HG03064 (cell line): ENCODE data around the gene BBS1.
A peak's percentile ranks its signal among the peaks of the same experiment; 100 is the strongest.
"Not testable (repeated sequence)": the region's sequence is repeated elsewhere in the genome, so short reads cannot be mapped to it uniquely, and the experiment has no call there.

Experiments used
- ATAC-seq: cut with Tn5 transposase; IDR thresholded peaks from one replicate; pipeline ENCODE4 v1.9.1; 2021; ENCODE audit warnings: low read depth; ENCODE audit not compliant: unreplicated experiment

BBS1 gene

DNA sequence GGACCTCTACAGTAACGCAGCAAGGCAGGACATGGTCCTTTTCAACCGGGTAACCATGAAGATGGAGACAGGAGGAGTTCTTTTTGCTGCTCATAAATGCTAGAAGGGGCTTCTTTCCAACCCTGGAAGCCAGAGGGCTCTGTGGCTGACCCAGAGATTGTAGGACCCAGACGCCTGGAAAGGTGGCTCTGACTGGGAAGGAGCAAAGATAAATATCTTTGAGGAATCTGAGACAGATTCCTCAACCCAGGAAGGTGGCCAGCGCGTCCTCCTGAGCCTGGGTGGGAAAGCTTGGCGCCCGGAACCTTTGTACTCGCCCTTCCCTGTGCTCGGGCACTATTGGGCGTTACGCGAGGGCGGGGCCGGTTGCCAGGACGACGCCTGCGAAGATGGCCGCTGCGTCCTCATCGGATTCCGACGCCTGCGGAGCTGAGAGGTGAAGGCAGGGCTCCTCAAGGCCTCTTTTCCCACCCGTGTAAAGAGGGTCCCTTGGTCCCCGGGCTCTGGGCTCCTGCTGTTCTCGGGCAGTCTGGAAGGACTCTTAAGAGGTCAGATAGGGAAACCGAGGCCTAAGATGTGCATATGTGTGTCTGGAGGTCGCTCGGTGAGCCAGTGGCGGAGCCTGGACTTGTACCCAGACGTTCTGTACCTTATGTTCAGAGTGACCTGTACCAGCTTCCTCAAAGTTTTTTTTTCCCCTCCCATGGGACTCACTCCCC is at the start of gene BBS1:
Gene BBS1 (plus strand): TSS at position 365 of the 719 bp plus-strand sequence. CDS start 25 bp downstream, at position 390.
- ATAC-seq, result no peak

DNA sequence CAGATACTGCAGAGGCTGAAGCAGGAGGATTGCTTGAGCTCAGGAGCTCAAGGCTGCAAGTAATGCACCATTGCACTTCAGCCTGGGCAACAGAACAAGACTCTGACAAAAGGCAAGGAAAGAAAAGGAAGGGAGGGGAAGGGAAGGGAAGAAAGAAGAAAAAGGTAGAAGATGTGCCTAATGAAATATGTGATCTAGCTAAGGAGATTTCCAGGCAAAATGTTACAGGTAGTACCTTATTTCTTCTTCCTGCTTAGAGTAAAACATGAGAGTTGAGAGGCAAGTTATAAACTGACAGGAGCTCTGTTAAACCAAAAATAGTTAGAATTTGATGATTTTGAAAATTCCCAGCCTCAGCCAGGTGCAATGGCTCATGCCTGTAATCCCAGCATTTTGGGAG is 48.4 kb upstream of the BBS1 start:
- ATAC-seq, result no peak

- ATAC-seq, result no peak
Observed at GRCh38 chr11:66462911-66463310, 47.5 kb upstream of the BBS1 start.

DNA sequence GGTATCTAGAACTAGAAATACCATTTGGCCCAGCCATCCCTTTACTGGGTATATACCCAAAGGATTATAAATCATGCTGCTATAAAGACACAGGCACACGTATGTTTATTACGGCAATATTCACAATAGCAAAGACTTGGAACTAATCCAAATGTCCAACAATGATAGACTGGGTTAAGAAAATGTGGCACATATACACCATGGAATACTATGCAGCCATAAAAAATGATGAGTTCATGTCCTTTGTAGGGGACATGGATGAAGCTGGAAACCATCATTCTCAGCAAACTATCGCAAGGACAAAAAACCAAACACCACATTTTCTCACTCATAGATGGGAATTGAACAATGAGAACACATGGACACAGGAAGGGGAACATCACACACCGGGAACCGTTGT is 46.3 kb upstream of the BBS1 start:
- ATAC-seq, result not testable (repeated sequence)

- ATAC-seq, result no peak
Observed at GRCh38 chr11:66464916-66465315, 45.5 kb upstream of the BBS1 start.

GRCh38 chr11:66465373-66466224 is 44.8 kb upstream of the BBS1 start:
- ATAC-seq, result no peak

- ATAC-seq, result peak; percentile 79
Observed at GRCh38 chr11:66466225-66467033, 44.0 kb upstream of the BBS1 start, which contains the start of gene PELI3. PELI3 (plus strand) TSS chr11:66466905; CDS start chr11:66468129, 1,224 bp downstream.

- peak; percentile 29 for ATAC-seq
Observed at GRCh38 chr11:66467034-66467659, 43.3 kb upstream of the BBS1 start.

GRCh38 chr11:66467756-66468155 is 42.7 kb upstream of the BBS1 start:
- ATAC-seq, result no peak

DNA sequence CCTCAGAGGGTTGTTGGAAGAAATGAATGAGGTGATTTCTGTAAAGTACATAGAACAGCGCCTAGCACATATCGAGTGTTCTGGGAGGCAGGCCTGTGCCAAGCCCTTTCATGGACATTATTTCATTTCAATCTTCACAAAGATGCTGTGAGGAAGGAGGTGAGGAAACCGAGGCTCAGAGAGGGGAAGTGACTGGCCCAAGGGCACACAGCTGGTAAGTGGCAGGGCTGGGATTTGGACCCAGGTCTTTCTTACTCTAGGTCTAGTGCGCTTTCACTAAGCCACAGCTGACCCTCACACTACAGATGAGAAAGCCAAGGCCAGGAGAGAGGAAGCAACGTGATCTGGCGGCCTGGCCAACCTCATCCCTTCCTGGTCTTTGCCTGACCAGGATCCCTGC is 41.7 kb upstream of the BBS1 start:
- ATAC-seq, result no peak

DNA sequence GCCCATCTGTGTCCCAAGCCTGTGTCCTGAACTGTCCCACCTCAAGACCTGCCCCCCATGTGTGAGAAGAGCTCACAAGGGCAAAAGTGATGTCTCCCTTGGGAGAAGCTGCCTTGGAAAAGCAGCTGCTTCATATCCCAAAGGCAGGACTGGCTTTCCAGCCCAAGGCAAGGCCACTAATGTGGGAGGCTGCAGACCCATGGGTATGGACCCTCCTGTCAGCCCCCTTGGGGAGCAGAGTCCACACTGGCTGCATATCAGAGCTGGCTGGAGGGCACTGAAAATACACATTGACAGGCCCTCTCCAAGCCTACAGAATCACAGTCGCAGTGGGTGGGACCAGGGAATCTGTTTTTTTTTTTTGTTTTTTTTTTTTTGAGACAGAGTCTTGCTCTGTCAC is 41.0 kb upstream of the BBS1 start:
- no peak for ATAC-seq

DNA sequence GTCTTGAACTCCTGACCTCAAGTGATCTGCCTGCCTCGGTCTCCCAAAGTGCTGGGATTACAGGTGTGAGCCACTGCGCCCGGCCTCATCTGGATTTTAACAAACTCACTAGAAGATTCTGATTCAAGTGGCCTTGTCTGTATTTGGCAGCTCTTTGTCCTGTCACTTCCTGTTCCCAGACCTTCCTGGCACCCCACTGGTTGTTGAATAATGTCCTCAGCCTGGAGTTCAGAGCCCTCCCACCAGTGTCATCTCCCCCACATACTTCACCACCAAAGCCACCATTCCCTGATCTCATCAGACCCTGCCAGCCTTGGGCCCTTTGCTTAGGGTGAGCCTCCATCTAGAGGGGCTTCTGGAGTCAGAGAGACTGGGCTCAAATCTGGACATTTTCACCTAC is 40.4 kb upstream of the BBS1 start:
- no peak for ATAC-seq

GRCh38 chr11:66471142-66471541 is 39.3 kb upstream of the BBS1 start:
- no peak for ATAC-seq

DNA sequence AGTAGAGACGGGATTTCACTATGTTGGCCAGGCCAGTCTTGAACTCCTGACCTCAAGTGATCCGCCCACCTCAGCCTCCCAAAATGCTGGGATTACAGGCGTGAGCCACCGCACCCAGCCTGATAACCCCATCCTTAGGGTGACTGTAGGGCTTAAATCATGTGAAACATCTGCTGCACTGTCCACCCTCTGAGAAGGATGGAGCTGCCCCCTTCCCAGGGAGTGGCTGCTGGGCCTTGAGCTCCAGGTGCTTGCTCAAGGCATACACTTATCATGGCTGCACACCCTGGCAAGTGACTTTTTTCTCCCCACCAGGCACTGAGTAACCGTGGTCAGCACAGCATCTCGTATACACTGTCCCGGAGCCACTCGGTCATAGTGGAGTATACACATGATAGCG is 38.4 kb upstream of the BBS1 start:
- ATAC-seq, result no peak

DNA sequence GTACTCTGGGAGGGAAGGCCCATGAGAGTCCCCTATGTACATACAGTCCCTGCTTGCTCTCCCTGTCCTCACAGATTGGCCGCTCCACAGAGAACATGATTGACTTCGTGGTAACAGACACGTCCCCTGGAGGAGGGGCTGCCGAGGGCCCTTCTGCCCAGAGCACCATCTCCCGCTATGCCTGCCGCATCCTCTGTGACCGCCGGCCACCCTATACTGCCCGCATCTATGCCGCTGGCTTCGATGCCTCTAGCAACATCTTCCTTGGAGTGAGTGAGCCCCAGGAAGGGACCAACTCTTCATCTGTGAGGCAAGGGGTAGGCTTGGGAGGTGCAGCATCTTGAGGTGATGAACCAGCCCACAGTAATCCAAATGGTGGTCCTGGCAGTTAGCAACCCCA is 37.3 kb upstream of the BBS1 start:
- no peak for ATAC-seq

- no peak for ATAC-seq
Observed at GRCh38 chr11:66473608-66474515, 36.6 kb upstream of the BBS1 start.

GRCh38 chr11:66475349-66476172 is 34.9 kb upstream of the BBS1 start:
- no peak for ATAC-seq

DNA sequence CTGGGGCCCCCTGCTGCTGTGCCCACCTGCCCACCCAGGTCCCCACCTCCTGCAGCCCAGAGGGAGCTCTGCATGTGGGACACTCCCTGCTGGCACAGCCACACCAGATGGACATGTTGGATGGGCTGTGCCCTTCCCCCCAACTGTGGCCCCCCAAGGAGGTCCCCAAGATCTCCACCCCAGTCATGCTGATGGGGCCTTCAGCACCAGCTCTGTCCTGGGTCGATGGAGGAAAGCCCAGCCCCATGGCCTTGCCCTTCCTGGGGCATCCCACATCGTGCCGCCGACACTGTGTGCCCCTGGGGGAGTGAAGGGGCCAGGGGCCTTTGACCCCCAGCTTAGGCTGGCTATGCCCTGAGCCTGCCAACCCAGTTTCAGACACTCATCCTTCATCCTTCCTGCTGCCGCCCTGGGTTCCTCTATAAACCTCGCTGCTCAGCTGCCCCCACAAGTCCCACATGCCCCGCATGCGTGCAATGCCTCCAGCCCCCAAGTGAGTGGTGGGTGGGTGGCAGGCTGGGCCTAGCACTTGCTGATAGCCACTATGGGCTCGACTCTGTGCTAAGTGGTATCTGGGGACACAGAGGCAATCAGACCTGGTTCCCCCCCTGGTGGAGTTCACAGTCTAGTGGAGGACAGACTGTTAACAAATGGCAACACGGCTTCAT is 34.1 kb upstream of the BBS1 start:
- ATAC-seq, result no peak
